ENCODE measurements around the gene POLK.

POLK gene

GRCh38 chr5:75627801-75628200 lies 116.1 kb downstream of the POLK start:
- no peak overlapping the region for H3K4me3 ChIP-seq (ENCODE audit: low read length, poor library complexity, severe bottlenecking)
- H2AFZ ChIP-seq (ENCODE audit: low read length), result no peak overlapping the region
- H3K9me2 ChIP-seq (replicated peaks; ENCODE audit: low read depth, low read length), result no peaks in the 10 kb centered on the region
- TF ChIP-seq EZH2phosphoT487 (IDR thresholded peaks at IDR 0.05; ENCODE audit: borderline replicate concordance) (no peak), CTCF (conservative IDR thresholded peaks at IDR 0.05; ENCODE audit: low read length) (no peak)
- H3K9ac ChIP-seq (ENCODE audit: low read depth, low read length, poor library complexity, severe bottlenecking), result no peak overlapping the region
- H3K36me3 ChIP-seq (ENCODE audit: insufficient read depth, low read length), result no peaks in the 10 kb centered on the region
- H3K27me3 ChIP-seq (ENCODE audit: insufficient read depth, low read length, poor library complexity, severe bottlenecking), result no peaks in the 10 kb centered on the region
- no peaks in the 10 kb centered on the region for H3F3A ChIP-seq (ENCODE audit: low read depth)
- H3K4me1 ChIP-seq (ENCODE audit: insufficient read depth, low read length, poor library complexity, severe bottlenecking), result peaks cover 24% of the 10 kb centered on the region
- H3K9me3 ChIP-seq (ENCODE audit: insufficient read depth, low read depth, low read length), result no peaks in the 10 kb centered on the region
- no peaks in the 10 kb centered on the region for H3K79me2 ChIP-seq (ENCODE audit: insufficient read depth, low read length)
- H3K4me2 ChIP-seq (ENCODE audit: low read depth, low read length, poor library complexity, severe bottlenecking), result no peak overlapping the region
- no peaks in the 10 kb centered on the region for H4K20me1 ChIP-seq (ENCODE audit: insufficient read depth, low read length, poor library complexity, severe bottlenecking)

GRCh38 chr5:75630875-75631274 lies 119.2 kb downstream of the POLK start:
- H3K9ac ChIP-seq (ENCODE audit: low read depth, low read length, poor library complexity, severe bottlenecking), result no peak overlapping the region
- H3K4me2 ChIP-seq (ENCODE audit: low read depth, low read length, poor library complexity, severe bottlenecking), result no peak overlapping the region
- H3K36me3 ChIP-seq (ENCODE audit: insufficient read depth, low read length), result no peaks in the 10 kb centered on the region
- peaks cover 30% of the 10 kb centered on the region for H3K4me1 ChIP-seq (ENCODE audit: insufficient read depth, low read length, poor library complexity, severe bottlenecking)
- H4K20me1 ChIP-seq (ENCODE audit: insufficient read depth, low read length, poor library complexity, severe bottlenecking), result no peaks in the 10 kb centered on the region
- no peaks in the 10 kb centered on the region for H3K27me3 ChIP-seq (ENCODE audit: insufficient read depth, low read length, poor library complexity, severe bottlenecking)
- no peaks in the 10 kb centered on the region for H3K79me2 ChIP-seq (ENCODE audit: insufficient read depth, low read length)
- TF ChIP-seq EZH2phosphoT487 (IDR thresholded peaks at IDR 0.05; ENCODE audit: borderline replicate concordance) (no peak), CTCF (conservative IDR thresholded peaks at IDR 0.05; ENCODE audit: low read length) (no peak)
- no peaks in the 10 kb centered on the region for H3K9me2 ChIP-seq (replicated peaks; ENCODE audit: low read depth, low read length)
- no peak overlapping the region for H2AFZ ChIP-seq (ENCODE audit: low read length)
- no peaks in the 10 kb centered on the region for H3K9me3 ChIP-seq (ENCODE audit: insufficient read depth, low read depth, low read length)
- no peak overlapping the region for H3K4me3 ChIP-seq (ENCODE audit: low read length, poor library complexity, severe bottlenecking)
- no peaks in the 10 kb centered on the region for H3F3A ChIP-seq (ENCODE audit: low read depth)

GRCh38 chr5:75632321-75632720 lies 120.6 kb downstream of the POLK start:
- Histone ChIP-seq H3K9ac (ENCODE audit: low read depth, low read length, poor library complexity, severe bottlenecking) (no peak overlapping the region), H3K4me2 (ENCODE audit: low read depth, low read length, poor library complexity, severe bottlenecking) (no peak overlapping the region), H3K4me1 (ENCODE audit: insufficient read depth, low read length, poor library complexity, severe bottlenecking) (peaks cover 15% of the 10 kb centered on the region), H4K20me1 (ENCODE audit: insufficient read depth, low read length, poor library complexity, severe bottlenecking) (no peaks in the 10 kb centered on the region), H3K27me3 (ENCODE audit: insufficient read depth, low read length, poor library complexity, severe bottlenecking) (no peaks in the 10 kb centered on the region), H3K9me2 (replicated peaks; ENCODE audit: low read depth, low read length) (no peaks in the 10 kb centered on the region), H3F3A (ENCODE audit: low read depth) (no peaks in the 10 kb centered on the region), H2AFZ (ENCODE audit: low read length) (no peak overlapping the region), H3K79me2 (ENCODE audit: insufficient read depth, low read length) (no peaks in the 10 kb centered on the region), H3K4me3 (ENCODE audit: low read length, poor library complexity, severe bottlenecking) (no peak overlapping the region), H3K9me3 (ENCODE audit: insufficient read depth, low read depth, low read length) (no peaks in the 10 kb centered on the region), H3K36me3 (ENCODE audit: insufficient read depth, low read length) (no peaks in the 10 kb centered on the region)
- TF ChIP-seq EZH2phosphoT487 (IDR thresholded peaks at IDR 0.05; ENCODE audit: borderline replicate concordance) (no peak), CTCF (conservative IDR thresholded peaks at IDR 0.05; ENCODE audit: low read length) (no peak)
